ENCODE results near the gene OVOL3. TPM values are rescaled to one million over a fixed set of nuclear protein-coding genes. Genes with fewer than 3 reads are reported as not detected.

OVOL3 gene
- polyA plus RNA-seq, 5 donors: 0.15 to 0.27 (median 0.16) TPM; not detected in 2

Other genes with a start within 250 kb of the OVOL3 start
- 10 to 100 TPM in 1 of 5 donors, 1 to 10 TPM in 4; 8.2 to 13.8 (median 9.0) TPM for gene APLP1, start 242.6 kb upstream of the OVOL3 start, polyA plus RNA-seq (ENCODE audit: insufficient read depth in 1 of 5, insufficient read length in 5 of 5, low replicate concordance in 1 of 5)
- gene NFKBID, start 210.6 kb upstream of the OVOL3 start, polyA plus RNA-seq (ENCODE audit: insufficient read depth in 1 of 5, insufficient read length in 5 of 5, low replicate concordance in 1 of 5): 1 to 10 TPM; 3.7 to 7.0 (median 5.7) TPM
- 1 to 10 TPM; 5.0 to 7.9 (median 6.0) TPM for gene HCST, start 208.6 kb upstream of the OVOL3 start, polyA plus RNA-seq (ENCODE audit: insufficient read depth in 1 of 5, insufficient read length in 5 of 5, low replicate concordance in 1 of 5)
- 10 to 100 TPM; 12.1 to 20.4 (median 14.7) TPM for gene TYROBP, start 202.8 kb upstream of the OVOL3 start, polyA plus RNA-seq (ENCODE audit: insufficient read depth in 1 of 5, insufficient read length in 5 of 5, low replicate concordance in 1 of 5)
- gene LRFN3, start 174.8 kb upstream of the OVOL3 start, polyA plus RNA-seq (ENCODE audit: insufficient read depth in 1 of 5, insufficient read length in 5 of 5, low replicate concordance in 1 of 5): 10 to 100 TPM in 2 of 5 donors, 1 to 10 TPM in 3; 6.5 to 18.2 (median 7.7) TPM
- gene SDHAF1, start 116.0 kb upstream of the OVOL3 start, polyA plus RNA-seq (ENCODE audit: insufficient read depth in 1 of 5, insufficient read length in 5 of 5, low replicate concordance in 1 of 5): 10 to 100 TPM in 4 of 5 donors, 1 to 10 TPM in 1; 9.1 to 15.0 (median 11.7) TPM
- 10 to 100 TPM in 2 of 5 donors, 1 to 10 TPM in 3; 6.4 to 10.9 (median 9.9) TPM for gene SYNE4, start 102.3 kb upstream of the OVOL3 start, polyA plus RNA-seq (ENCODE audit: insufficient read depth in 1 of 5, insufficient read length in 5 of 5, low replicate concordance in 1 of 5)
- gene ALKBH6, start 96.9 kb upstream of the OVOL3 start, polyA plus RNA-seq (ENCODE audit: insufficient read depth in 1 of 5, insufficient read length in 5 of 5, low replicate concordance in 1 of 5): 10 to 100 TPM; 17.2 to 19.0 (median 18.4) TPM
- gene CLIP3, start 78.3 kb upstream of the OVOL3 start, polyA plus RNA-seq (ENCODE audit: insufficient read depth in 1 of 5, insufficient read length in 5 of 5, low replicate concordance in 1 of 5): 10 to 100 TPM; 23.6 to 31.9 (median 25.6) TPM
- 1 to 10 TPM; 4.2 to 9.0 (median 6.6) TPM for gene THAP8, start 56.9 kb upstream of the OVOL3 start, polyA plus RNA-seq (ENCODE audit: insufficient read depth in 1 of 5, insufficient read length in 5 of 5, low replicate concordance in 1 of 5)
- 1 to 10 TPM; 4.3 to 6.0 (median 4.9) TPM for gene WDR62, start 56.2 kb upstream of the OVOL3 start, polyA plus RNA-seq (ENCODE audit: insufficient read depth in 1 of 5, insufficient read length in 5 of 5, low replicate concordance in 1 of 5)
- gene POLR2I, start 3.7 kb downstream of the OVOL3 start, polyA plus RNA-seq (ENCODE audit: insufficient read depth in 1 of 5, insufficient read length in 5 of 5, low replicate concordance in 1 of 5): 10 to 100 TPM; 34.3 to 64.7 (median 36.4) TPM
- 100 to 1,000 TPM in 4 of 5 donors, 10 to 100 TPM in 1; 96.1 to 147 (median 107) TPM for gene TBCB, start 4.3 kb downstream of the OVOL3 start, polyA plus RNA-seq (ENCODE audit: insufficient read depth in 1 of 5, insufficient read length in 5 of 5, low replicate concordance in 1 of 5)
- 100 to 1,000 TPM; 470 to 696 (median 513) TPM for gene CAPNS1, start 28.9 kb downstream of the OVOL3 start, polyA plus RNA-seq (ENCODE audit: insufficient read depth in 1 of 5, insufficient read length in 5 of 5, low replicate concordance in 1 of 5)
- gene COX7A1, start 41.3 kb downstream of the OVOL3 start, polyA plus RNA-seq (ENCODE audit: insufficient read depth in 1 of 5, insufficient read length in 5 of 5, low replicate concordance in 1 of 5): 10 to 100 TPM; 25.5 to 78.0 (median 37.3) TPM
- gene ZNF565, start 103.5 kb downstream of the OVOL3 start, polyA plus RNA-seq (ENCODE audit: insufficient read depth in 1 of 5, insufficient read length in 5 of 5, low replicate concordance in 1 of 5): 1 to 10 TPM; 5.4 to 7.6 (median 7.1) TPM
- 100 to 1,000 TPM in 4 of 5 donors, 10 to 100 TPM in 1; 91.5 to 149 (median 129) TPM for gene ZNF146, start 104.0 kb downstream of the OVOL3 start, polyA plus RNA-seq (ENCODE audit: insufficient read depth in 1 of 5, insufficient read length in 5 of 5, low replicate concordance in 1 of 5)